HG02840 (cell line): ENCODE data around the gene HIVEP3.

Source experiments
- ATAC-seq: cut with Tn5 transposase; IDR thresholded peaks from one replicate; pipeline ENCODE4 v1.9.1; 2021; ENCODE audit warnings: mild to moderate bottlenecking, moderate library complexity, moderate number of reproducible peaks; ENCODE audit not compliant: unreplicated experiment, low FRiP score

Gene HIVEP3

DNA sequence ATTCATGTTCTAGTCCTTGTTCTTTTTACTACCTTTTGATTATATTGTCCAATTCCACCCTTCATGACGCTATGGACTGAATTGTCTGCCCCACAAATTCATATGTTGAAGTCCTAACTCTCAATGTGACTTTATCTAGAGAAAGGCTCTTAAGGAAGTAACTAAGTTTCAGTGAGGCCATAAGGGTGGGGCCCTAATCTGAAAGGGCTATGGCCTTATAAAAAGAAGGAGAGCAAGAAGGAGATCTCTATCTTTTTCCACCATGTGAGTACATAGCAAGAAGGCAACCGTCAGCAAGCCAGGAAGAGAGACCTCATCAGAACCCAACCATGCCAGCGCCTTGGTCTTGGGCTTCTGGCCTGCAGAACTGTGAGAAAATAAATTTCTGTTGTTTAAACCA is 95.9 kb downstream of the HIVEP3 start:
- ATAC-seq: no peak

DNA sequence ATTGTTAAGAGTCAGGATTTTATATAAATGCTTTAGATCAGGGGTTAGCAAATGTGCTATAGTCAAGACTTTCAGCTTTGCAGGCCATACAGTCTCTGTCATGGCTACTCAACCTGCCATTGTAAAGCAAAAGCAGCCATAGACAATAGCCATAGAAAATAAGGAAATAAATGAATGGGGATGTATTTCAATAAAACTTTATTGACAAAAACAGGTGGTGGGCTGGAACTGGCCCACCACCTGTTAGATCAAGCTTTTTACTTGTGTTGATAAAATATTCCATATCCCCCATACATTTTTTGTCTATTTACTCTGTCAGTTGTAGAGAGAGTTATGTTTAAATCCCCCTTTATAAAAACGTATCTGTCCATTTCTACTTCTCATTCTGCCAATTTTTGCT is 98.9 kb downstream of the HIVEP3 start:
- ATAC-seq: no peak

DNA sequence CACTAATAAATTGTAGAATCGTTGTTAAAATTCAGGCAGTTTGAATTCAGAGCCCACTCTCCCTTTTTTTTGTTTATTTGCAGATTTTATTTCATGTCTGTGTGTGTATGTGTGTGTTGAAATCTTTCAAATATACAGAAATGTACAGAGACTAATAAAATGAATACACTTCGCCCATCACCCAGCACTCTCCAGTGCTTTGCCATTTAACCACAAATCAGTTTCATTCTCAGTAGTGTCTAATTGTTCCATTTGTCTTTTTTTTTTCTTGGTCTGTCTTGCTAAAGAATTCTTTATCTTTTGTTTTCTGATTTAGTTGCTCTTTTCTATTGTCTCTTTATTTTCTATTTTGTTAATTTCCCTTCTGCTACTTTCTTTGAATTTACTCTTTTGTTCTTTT is 99.7 kb downstream of the HIVEP3 start:
- no peak for ATAC-seq

DNA sequence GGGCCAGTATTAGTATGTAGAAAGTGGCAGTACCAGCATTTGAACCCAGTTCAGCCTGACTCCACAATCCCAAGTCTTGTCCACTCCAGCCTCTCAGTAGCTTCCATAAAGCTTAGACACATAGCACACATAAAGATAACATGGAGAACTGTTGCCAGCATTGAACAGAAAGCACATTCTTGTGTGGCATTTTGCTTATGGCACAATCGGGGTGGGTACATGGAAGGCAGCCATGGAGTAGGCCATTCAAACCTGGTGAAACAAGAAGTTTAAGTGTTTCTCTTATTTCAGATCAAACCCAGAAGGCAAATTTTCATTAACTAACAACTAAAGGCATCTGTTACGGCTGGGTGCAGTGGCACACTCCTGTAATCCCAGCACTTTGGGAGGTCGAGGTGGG is 102.7 kb downstream of the HIVEP3 start:
- no peak for ATAC-seq

DNA sequence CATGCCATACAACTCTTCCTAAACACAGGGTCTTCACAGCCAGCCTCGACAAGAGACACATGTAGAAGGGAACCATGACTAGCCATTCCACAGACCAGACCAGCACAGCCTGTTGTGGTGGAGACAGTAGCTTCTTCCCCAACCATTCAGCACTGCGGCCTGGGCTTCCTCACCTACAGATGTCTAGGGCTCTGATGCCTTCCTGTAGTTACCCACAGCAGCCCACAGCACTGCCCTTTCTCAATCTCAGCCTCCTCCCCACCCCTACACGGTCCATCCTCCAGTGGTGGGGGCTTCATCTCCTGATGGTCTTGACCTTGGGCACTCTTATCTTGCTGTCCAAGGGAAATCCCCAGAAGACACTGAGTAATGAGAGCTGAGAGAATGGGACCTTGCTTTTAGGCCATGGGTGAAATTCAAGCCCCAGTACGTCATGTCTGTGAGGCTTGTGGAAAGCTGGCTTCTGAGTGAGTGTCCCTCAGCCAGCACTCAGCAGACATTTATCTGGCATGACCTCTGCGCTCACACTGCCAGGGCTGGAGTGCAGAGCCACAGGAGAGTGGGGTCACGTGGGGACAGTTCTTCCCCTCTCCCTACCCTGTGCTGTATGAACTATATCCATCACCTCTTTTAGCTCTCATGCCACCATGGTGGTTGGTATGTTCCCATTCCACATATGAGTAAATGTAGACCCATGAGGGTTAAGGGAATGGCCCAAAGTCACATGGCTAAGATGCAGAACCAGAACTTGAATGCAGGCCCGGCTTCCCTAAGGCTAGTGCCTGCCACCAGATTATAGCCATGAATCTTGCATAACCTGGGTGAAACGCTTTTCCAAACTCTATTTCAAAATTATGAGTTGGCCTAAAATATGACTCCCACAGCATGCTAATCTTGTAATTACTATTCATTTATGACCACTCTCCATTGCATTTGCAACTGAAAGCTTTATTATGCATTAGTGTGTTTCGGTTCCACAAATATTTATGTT is 104.7 kb downstream of the HIVEP3 start:
- ATAC-seq: no peak

DNA sequence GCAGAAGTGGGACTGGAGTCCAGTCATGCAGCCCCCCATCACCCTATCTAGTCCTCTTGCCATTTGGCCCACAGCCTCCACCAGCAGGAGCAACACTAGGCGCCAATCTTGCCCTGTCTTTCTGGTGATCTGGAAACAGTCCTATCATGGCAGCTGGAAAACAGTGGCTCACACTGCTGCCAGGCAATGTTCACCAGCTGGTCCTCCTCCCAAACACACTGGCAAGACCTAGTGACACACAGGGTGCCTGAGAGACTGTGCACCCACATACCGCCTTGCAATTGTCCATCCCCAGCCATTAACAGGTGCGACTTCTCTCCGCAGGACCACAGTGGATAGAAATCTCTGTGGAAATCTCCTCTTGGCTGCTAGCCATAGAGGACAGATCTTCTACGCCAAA is 105.5 kb downstream of the HIVEP3 start:
- ATAC-seq: no peak

DNA sequence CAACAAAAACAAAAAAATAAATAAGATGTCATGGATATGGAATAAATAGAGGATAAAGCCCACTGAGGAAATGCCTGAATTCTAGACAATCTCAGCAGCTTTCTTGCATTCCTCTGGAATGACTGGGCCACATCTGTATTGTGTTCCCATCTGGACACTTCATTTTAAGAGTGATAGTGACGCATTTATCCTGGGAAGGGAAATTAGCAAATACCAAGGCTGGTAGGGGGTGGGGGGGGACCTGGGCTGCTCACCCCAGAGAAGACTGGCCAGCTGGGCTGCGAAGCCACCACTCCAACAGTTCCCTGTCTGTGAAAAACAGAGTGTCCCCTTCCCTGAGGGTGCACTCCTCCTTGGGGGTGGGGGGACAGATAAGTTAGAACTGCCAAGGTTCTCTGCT is 106.3 kb downstream of the HIVEP3 start:
- no peak for ATAC-seq

DNA sequence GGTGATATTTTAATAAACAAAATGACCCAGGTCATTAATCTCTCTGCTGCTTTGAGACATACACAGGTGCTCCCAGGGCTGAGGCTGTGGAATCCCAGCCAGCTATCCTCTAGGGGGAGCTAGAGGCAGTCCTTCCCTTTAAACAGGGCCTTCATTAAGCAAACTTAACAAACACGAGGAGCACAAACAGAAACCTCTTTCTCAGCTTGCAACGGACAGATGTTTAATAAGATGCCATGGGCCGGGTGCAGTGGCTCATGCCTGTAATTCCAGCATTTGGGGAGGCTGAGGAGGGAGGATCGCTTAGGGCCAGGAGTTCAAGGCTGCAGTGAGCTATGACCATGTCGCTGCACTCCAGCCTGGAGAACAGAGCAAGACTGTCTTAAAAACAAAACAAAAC is 106.7 kb downstream of the HIVEP3 start:
- no peak for ATAC-seq

DNA sequence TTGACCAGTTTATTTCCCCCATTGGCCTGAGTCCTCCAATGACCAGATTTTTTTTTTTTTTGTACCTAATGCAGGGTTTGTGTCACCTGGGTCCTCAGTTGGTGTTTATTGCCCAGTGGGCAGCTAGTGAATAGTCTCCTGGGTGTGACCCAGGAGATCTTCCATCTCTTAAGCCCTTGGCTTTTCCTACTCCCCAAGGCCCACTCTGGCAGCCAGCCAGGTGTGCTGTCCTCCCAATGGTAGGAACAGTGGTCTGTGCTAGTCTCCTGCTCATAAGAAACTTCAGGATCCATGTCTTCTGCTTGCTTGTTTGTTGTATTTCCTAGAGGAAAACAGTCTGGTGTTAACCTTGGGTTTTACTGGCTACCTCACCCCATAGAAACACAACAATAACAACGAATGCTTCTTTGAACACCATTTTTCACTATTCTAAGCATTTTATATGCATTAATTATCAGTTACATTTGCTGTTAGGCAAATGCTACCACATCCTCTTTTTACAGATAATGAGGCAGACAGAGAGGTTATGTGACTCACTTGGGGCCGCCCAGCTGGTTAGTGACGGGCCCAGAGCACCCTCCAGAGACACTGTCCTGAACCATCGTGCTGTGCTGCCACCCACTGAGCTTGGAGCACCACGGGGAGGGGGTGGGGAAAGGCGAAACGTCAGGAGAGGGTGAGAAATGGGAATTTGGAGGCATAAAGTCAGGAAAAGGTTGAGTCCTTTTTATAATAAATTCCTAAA is 107.5 kb downstream of the HIVEP3 start:
- no peak for ATAC-seq

DNA sequence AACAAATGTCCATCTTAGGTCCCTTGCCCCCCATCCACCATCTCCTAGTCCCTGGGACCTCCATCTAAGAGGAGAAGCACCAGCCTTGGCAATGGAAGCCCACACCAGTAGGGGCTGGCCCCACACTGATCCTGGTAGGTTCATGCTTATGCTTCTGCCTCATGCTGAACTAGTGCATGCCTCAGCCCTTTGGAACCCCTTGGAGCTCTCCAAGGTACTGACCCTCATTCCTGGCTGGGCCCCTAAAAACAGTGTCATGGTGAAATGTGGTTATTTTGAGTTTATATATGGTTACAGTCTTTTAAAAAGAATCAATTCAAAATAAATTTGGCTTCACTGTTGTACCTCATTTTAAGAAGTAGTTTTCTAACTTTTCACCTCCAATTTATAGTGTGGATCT is 108.3 kb downstream of the HIVEP3 start:
- ATAC-seq: no peak

DNA sequence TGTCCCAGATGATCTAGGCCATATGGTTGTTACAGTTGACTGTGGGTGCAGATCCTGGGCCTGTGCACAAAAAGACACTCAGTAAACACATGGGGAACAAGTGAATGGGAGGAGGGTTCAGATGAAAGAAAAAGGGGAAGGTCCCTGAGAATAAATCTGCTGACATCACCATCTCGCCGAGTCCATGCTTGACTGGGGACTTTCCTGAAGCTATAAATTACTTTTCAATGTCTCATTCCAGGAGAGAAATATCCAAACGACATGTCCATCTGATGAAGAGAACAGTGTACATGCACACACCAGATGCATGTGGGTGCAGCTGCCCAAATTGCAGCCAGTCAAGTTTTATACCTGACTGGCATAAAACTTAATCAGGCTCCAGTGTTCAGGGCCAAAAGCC is 109.0 kb downstream of the HIVEP3 start:
- ATAC-seq: no peak

DNA sequence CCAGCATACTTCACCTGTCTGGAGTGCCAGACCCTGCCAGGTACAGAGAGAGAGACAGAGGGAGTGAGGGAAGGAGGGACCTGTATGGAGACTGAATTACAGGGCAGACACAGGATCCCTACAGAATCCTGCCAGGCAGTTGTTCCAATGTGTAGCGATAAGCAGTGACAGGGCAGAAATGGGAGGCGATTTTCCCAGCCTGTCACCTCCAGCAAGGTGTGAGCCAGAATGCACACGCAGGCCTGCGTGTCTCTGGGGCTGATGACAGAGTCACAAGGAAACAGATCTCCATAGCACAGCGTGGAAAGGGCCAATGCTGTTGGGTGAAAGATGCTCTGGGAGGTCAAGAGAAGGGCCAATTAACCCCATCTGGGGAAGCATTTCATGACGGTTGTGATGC is 111.3 kb downstream of the HIVEP3 start:
- no peak for ATAC-seq

DNA sequence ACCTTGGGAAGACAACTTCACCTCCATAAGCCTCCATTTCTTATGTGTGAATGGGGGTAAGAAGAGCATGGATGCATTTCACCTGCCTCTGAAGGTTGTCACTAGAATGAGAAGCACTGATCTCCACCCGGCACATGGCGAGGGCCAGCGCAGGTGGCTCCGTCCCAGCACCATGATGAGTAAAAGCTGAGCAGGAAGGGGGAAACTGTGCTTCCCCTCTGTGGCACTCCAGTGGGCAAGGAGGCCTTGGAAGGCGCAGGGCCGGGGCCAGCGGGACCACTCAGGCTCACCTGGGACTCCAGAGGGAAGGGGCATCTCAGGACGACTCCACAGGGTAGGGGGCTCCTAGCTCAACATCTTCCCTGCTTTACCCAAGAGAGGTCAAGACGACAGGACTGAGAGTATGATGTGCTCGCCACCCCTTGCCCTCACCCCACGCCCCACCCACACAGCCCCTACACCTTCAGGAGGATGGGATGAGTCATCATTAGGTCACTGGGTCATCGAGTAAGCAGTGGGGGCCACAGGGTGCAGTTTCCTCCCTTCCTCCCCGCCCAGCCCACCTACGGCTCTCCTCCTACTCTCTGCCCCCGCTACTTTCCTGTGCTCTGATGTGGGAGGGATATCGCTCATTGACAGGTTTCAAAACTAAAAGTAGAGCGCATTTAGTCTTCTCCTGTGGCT is 112.1 kb downstream of the HIVEP3 start:
- no peak for ATAC-seq

DNA sequence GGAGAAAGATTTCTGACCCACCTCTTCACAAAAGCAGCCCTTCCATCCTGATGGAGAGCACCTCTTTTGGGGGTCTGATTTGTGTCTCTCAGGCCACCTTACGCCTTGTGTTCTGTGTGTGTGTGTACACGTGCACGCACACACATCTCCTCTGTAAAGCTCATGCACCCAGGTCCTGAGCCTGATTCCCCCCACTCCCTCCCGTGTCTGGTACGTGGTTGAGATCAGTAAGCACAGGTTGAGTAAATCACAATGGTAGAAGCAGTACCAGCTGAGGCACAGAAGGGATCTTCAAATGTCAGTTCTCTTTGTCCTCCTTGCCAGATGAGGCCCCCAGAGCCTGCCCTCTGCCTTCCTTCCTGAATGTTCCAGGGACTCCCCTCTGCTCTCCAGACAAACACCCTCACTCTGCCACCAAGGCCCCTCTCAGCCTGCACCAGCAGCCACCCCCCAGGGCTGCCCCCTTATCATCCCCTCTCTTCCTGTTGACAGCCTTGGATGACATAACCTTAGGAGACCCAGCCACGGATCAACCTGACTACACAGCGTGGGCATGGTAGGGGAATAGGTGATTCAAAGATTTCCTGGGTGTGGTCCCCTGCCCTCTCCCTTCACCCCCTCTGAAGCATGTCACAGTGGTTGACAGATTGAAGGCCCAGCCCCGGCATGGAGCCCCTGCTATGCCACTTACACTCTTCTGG is 112.8 kb downstream of the HIVEP3 start:
- no peak for ATAC-seq

DNA sequence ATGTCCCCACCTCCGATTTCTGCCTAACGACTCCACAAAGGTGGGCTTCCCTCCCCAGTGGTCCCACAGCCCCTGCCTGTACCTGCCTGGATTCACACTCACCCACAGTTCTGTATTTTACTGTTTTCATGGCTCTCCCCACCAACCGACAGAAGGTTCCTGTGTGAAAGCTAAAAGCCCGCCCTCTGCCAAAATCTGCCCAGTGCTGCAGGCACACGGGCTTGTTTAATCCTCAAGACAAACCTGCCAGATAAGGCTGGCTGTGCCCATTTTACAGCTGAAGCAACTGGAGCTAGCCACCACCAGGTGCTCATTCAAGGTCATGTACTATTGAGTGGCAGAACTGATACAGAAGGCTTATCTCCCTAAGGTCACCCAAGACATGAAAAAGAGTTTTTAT is 114.5 kb downstream of the HIVEP3 start:
- ATAC-seq: no peak

DNA sequence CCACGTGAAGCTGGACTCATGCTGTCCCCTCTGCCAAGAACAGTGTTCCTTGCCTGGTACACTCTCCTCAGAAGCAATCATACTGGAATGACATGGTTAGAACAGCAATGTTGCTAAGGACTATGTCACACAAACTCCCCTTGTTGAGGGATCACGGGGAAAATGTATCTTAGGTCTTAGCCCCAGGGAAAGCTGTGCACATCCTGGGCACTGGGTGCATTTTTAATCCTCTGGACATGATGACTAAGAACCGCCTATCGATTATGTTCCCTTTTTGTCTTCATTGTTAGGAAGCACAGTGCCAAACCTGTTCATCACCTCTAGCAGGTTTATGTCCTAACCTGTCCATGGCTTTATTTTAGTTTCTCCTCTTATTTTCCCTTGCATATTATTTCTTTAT is 115.1 kb downstream of the HIVEP3 start:
- ATAC-seq: no peak

DNA sequence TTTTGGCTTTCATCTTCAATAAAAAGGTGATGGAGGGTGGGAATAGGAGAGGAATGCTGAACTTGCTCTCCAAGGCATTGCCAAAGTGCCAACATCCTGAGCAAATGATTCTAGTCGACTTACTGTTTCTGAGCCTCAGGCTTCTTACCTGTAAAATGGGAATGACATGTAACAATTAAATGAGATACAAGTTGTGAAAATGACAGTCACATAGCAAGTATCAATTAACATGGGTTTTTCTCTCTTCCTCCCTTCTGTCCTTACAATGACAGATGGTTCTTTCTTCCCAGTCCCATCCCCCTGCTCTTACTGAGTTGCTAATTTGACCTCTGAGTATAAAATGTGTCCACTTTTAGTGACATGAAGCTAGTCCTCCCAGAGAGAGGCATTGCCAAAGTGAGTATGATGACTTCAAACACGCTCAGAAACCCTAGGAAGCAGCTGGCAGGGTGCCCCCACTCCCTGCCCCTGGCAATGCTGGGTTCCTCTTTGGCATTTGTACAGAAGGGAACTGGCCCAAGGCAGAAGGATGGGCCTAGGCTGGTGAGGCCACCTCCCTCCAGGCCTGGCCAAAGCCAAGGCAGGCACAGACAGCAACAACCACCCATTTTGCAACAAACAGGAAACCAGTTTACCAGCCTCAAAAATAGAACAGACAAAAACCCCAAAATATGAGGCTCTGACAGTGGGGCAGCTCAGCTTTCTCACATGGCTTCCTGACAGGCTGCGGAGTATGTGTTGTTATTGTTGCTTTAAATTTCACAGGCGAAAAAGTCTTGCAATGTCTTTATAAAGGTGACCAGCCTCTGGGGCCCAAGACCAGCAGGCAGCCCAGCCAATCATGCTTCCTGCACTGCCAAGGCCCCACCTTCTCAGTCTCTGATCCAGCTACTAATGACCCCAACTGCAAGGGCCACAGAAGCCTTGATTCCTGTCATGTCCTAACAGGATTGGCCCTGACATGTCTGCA is 115.9 kb downstream of the HIVEP3 start:
- ATAC-seq: no peak

DNA sequence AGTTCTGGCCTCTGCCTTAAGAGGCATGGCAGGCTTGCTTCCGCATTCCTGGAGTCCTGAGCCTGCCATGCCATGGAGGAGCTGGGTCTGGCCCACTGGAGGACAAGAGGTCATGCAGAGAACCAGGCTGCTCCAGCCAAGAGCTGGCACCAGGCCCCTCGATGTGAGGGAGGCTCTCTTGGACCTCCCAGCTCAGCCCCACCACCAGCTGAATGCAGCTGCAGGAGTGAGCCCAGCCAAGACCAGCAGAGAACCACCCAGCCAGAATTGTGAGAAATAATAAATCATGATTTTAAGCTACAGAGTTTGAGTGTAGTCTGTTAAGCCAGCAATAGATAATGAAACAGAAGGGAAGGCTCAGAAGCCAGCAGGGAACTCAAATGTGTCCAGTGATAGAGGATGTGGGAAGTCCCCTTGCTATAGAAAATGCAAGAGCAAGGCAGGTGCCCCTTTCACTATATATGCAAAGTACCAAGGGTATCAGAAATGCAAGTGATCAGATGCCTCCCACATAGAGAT is 118.4 kb downstream of the HIVEP3 start:
- ATAC-seq: no peak

DNA sequence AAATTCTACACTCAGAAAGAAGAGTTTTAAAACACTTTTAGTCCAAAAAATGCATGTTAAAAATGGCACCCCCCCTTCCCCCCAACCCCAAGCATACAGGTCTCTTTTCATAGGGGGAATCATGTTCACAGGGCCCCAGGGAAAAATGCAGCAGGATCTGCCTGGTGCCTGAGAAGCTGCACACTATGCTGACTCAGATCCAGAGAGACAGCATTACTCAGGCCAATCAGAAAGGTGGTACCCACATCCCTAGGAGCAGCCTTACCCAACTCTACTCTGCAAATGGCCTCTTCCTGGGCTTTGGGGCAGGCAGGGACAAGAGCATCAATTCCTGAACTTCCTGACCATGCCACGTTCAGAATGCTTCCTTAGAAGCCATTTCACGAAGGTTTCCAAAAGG is 119.0 kb downstream of the HIVEP3 start:
- no peak for ATAC-seq
